CD14-positive monocyte (primary cell): Measurements from ENCODE around the gene CA4. TPM values are rescaled to one million over a fixed set of nuclear protein-coding genes. Genes with fewer than 3 reads are reported as not detected.
"Not testable (repeated sequence)": the region's sequence is repeated elsewhere in the genome, so short reads cannot be mapped to it uniquely, and the experiment has no call there.

Experiments used
- DNase-seq, 3 donors: peaks; one replicate each; pipeline ENCODE4 v3.0.0-alpha.2; 2011 to 2022
- H2AFZ ChIP-seq: 2 replicates; pipeline ENCODE4 v1.6.0; 2012; ENCODE audit warnings: mild to moderate bottlenecking, low read depth, low read length, inconsistent platforms; ENCODE audit not compliant: insufficient read depth, poor library complexity, severe bottlenecking
- H3K27ac ChIP-seq, 2 donors: 1 replicate in 1 of 2; 2 replicates in 1 of 2; pipeline ENCODE4 v1.5.1; 2012 to 2013; ENCODE audit warnings: low read length in 2 of 2, control low read depth in 1 of 2, inconsistent platforms in 1 of 2, low read depth in 1 of 2, mild to moderate bottlenecking in 1 of 2
- H3K27me3 ChIP-seq, 2 donors: one replicate each; pipeline versions ENCODE4 v1.6.0 to v1.6.1; 2011 to 2013; ENCODE audit warnings: low read length in 2 of 2; ENCODE audit not compliant: control insufficient read depth in 2 of 2, insufficient read depth in 2 of 2
- H3K36me3 ChIP-seq, 2 donors: replicated peaks in 1 of 2; 1 replicate in 1 of 2; 2 replicates in 1 of 2; pipeline versions ENCODE4 v1.5.1 to v1.6.1; 2012 to 2013; ENCODE audit warnings: low read length in 2 of 2, control low read depth in 1 of 2, inconsistent platforms in 1 of 2, mild to moderate bottlenecking in 1 of 2; ENCODE audit not compliant: insufficient read depth in 2 of 2, control insufficient read depth in 1 of 2
- H3K4me1 ChIP-seq, 2 donors: 1 replicate in 1 of 2; 2 replicates in 1 of 2; pipeline versions ENCODE4 v1.5.1 to v1.6.1; 2012 to 2013; ENCODE audit warnings: low read length in 2 of 2, control low read depth in 1 of 2, inconsistent platforms in 1 of 2, mild to moderate bottlenecking in 1 of 2, moderate library complexity in 1 of 2; ENCODE audit not compliant: insufficient read depth in 2 of 2, control insufficient read depth in 1 of 2
- H3K4me2 ChIP-seq: replicated peaks from 2 replicates; pipeline ENCODE3; 2012; ENCODE audit warnings: low read length, moderate library complexity, mild to moderate bottlenecking; ENCODE audit not compliant: poor library complexity, severe bottlenecking; ENCODE audit errors: extremely low read depth
- H3K4me3 ChIP-seq, 3 experiments: fragments of 200-600 bp in 1 of 3; sonication (generic) in 1 of 3; replicated peaks in 1 of 3; 1 replicate in 2 of 3; 2 replicates in 1 of 3; pipeline ENCODE4 v1.5.1; 2011 to 2013; ENCODE audit warnings: low read length in 3 of 3, mild to moderate bottlenecking in 3 of 3, control low read depth in 2 of 3, low read depth in 2 of 3, inconsistent platforms in 1 of 3, moderate library complexity in 1 of 3
- H3K79me2 ChIP-seq: 2 replicates; pipeline ENCODE4 v1.6.0; 2012; ENCODE audit warnings: mild to moderate bottlenecking, control low read depth, inconsistent platforms, low read length, moderate library complexity; ENCODE audit not compliant: insufficient read depth
- H3K9ac ChIP-seq: 2 replicates; pipeline ENCODE4 v1.6.0; 2017; ENCODE audit warnings: low read length, mild to moderate bottlenecking; ENCODE audit not compliant: insufficient read depth, poor library complexity, severe bottlenecking
- H3K9me3 ChIP-seq, 2 donors: replicated peaks in 1 of 2; 1 replicate in 1 of 2; 2 replicates in 1 of 2; pipeline versions ENCODE4 v1.5.1 to v1.6.1; 2012 to 2013; ENCODE audit warnings: low read length in 2 of 2, control low read depth in 1 of 2; ENCODE audit not compliant: control insufficient read depth in 1 of 2, insufficient read depth in 1 of 2
- H4K20me1 ChIP-seq: 2 replicates; pipeline ENCODE4 v1.6.0; 2012; ENCODE audit warnings: mild to moderate bottlenecking, low read length, control low read depth, moderate library complexity; ENCODE audit not compliant: insufficient read depth
- H3K27ac Mint-ChIP-seq, 7 donors: one replicate each; pipeline ENCODE4 v1.8.0; 2020; ENCODE audit warnings: mild to moderate bottlenecking in 7 of 7, mixed read lengths in 7 of 7, moderate library complexity in 6 of 7, inconsistent platforms in 2 of 7
- H3K27me3 Mint-ChIP-seq, 3 donors: one replicate each; pipeline ENCODE4 v1.8.0; 2021 to 2022; ENCODE audit warnings: low read depth in 3 of 3, mild to moderate bottlenecking in 3 of 3, mixed read lengths in 3 of 3, moderate library complexity in 3 of 3, inconsistent platforms in 1 of 3
- H3K36me3 Mint-ChIP-seq, 2 donors: one replicate each; pipeline ENCODE4 v1.8.0; 2020; ENCODE audit warnings: mixed read lengths in 2 of 2, inconsistent platforms in 1 of 2, mild to moderate bottlenecking in 1 of 2
- H3K4me1 Mint-ChIP-seq: one replicate; pipeline ENCODE4 v1.8.0; 2020; ENCODE audit warnings: mild to moderate bottlenecking, mixed read lengths
- H3K4me3 Mint-ChIP-seq, 2 donors: one replicate each; pipeline ENCODE4 v1.8.0; 2020; ENCODE audit warnings: mild to moderate bottlenecking in 2 of 2, mixed read lengths in 2 of 2, moderate library complexity in 1 of 2
- H3K9me3 Mint-ChIP-seq, 7 donors: one replicate each; pipeline ENCODE4 v1.8.0; 2020 to 2022; ENCODE audit warnings: mixed read lengths in 7 of 7, mild to moderate bottlenecking in 6 of 7, moderate library complexity in 6 of 7, inconsistent platforms in 2 of 7
- WGBS: methylation state at CpG from one replicate; pipeline ENCODE4 v1.1.5; 2013; ENCODE audit warnings: missing lambda C conversion rate; ENCODE audit not compliant: insufficient coverage; 5-methylcytosine and 5-hydroxymethylcytosine counted together
- intact Hi-C, 2 donors: fragments of 100-400 bp; cut with micrococcal nuclease; formaldehyde crosslinking; loops; one replicate each; pipeline versions ENCODE4 v1.15.0 to v1.15.1; 2023
- polyA plus RNA-seq, 3 donors: library from polyadenylated mRNA; depleted of rRNA in 1 of 3; unstranded in 2 of 3; stranded (reverse) in 1 of 3; fragments of 300-500 nt in 2 of 3; fragments of >200 nt in 1 of 3; fragmentation: Illumina TruSeq in 2 of 3; gene quantifications; 1 replicate in 2 of 3; 2 replicates in 1 of 3; pipeline ENCODE4 v1.2.3, GENCODE V29; 2012 to 2021

CA4 gene
- polyA plus RNA-seq, 3 donors: not detected

- H3K4me3 Mint-ChIP-seq, H3K27ac ChIP-seq, H3K27ac Mint-ChIP-seq, H3K27me3 Mint-ChIP-seq, H2AFZ ChIP-seq, H3K4me1 Mint-ChIP-seq, H3K4me1 ChIP-seq, H3K27me3 ChIP-seq, H4K20me1 ChIP-seq, H3K9ac ChIP-seq, H3K9me3 Mint-ChIP-seq, H3K4me2 ChIP-seq, DNase-seq, H3K4me3 ChIP-seq, H3K9me3 ChIP-seq, H3K79me2 ChIP-seq, intact Hi-C loops: not testable (repeated sequence)
- peaks cover 26 to 42% of the 10 kb centered on the region in 2 donors for H3K36me3 Mint-ChIP-seq
- WGBS: no CpG with 5 or more reads among the region's 1 CpG
- peaks cover 22 to 45% of the 10 kb centered on the region in 2 donors for H3K36me3 ChIP-seq
These were observed 58.5 kb downstream of the CA4 start for GRCh38 chr17:60208302-60208701.

Other genes starting within 250 kb of the CA4 start
- gene RNFT1, start 185.2 kb upstream of the CA4 start, polyA plus RNA-seq: 10 to 100 TPM; 55.2 to 60.8 (median 59.7) TPM
- gene HEATR6, start 71.1 kb upstream of the CA4 start, polyA plus RNA-seq: 10 to 100 TPM in 1 of 3 donors, 1 to 10 TPM in 2; 4.6 to 21.9 (median 7.1) TPM
- gene USP32, start 242.2 kb downstream of the CA4 start, polyA plus RNA-seq: 10 to 100 TPM; 10.1 to 26.6 (median 16.6) TPM